ENCODE results near the gene STIM2.

STIM2 gene

DNA sequence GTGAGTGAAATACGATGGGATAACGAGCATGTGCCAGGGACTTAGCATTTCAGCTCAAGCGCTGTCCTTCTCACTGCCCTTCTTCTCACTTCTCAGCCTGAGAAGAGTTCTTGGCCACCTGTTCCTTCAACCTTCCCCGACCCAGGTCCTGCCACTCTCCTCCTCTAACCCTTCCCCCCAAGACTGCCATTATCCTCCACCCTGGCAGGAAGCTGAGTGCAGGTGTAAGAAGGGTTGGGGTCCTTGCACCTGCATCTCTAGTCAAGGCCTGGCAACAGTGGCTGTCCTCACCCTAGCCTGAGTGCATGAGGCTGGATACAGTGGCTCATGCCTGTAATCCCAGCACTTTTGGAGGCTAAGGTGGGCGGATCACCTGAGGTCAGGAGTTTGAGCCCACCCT, 19.9 kb upstream of the STIM2 start:
- no peak overlapping the region for H3K4me3 ChIP-seq (ENCODE audit: severe bottlenecking)
- ATAC-seq (ENCODE audit: low read depth) = no peak
- TF ChIP-seq CTCF (IDR thresholded peaks at IDR 0.05; ENCODE audit: poor library complexity, severe bottlenecking) = no peak

DNA sequence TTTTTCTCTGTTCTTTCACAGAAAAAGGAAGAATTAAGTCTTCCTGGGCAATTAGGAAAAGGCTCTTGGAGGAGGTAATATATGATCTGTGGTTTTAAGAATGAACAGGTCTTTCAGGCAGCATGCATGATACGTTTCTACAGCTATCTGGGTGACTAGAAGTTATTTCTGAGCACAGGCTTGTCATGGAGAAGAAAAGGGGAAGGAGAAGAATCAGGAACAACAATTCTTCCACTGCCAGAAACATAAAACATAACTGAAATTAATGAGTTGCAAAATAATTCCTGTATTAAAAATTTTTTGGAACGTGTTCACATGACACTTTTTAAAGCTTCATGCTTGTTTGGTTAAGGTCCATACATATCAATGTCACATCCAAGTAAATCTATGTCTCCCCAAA, 17.7 kb upstream of the STIM2 start:
- DNase-seq (ENCODE audit: low spot score) = no peak
- Histone ChIP-seq H3K27me3 (ENCODE audit: insufficient read depth, poor library complexity, severe bottlenecking) (no peaks in the 10 kb centered on the region), H3K4me3 (ENCODE audit: severe bottlenecking) (no peak overlapping the region), H3K36me3 (ENCODE audit: low read depth) (no peaks in the 10 kb centered on the region), H3K4me1 (ENCODE audit: insufficient read depth, poor library complexity, severe bottlenecking) (no peaks in the 10 kb centered on the region), H3K9me3 (ENCODE audit: severe bottlenecking) (no peaks in the 10 kb centered on the region), H3K27ac (ENCODE audit: poor library complexity, severe bottlenecking) (no peak overlapping the region)
- ATAC-seq (ENCODE audit: low read depth) = no peak
- TF ChIP-seq CTCF (IDR thresholded peaks at IDR 0.05; ENCODE audit: poor library complexity, severe bottlenecking) = no peak

More for the DNA sequence above, 19.9 kb upstream of the STIM2 start:
- Histone ChIP-seq H3K4me1 (ENCODE audit: insufficient read depth, poor library complexity, severe bottlenecking) (no peaks in the 10 kb centered on the region), H3K9me3 (ENCODE audit: severe bottlenecking) (no peaks in the 10 kb centered on the region), H3K36me3 (ENCODE audit: low read depth) (no peaks in the 10 kb centered on the region), H3K27ac (ENCODE audit: poor library complexity, severe bottlenecking) (no peak overlapping the region), H3K27me3 (ENCODE audit: insufficient read depth, poor library complexity, severe bottlenecking) (no peaks in the 10 kb centered on the region)
- no peak for DNase-seq (ENCODE audit: low spot score)

DNA sequence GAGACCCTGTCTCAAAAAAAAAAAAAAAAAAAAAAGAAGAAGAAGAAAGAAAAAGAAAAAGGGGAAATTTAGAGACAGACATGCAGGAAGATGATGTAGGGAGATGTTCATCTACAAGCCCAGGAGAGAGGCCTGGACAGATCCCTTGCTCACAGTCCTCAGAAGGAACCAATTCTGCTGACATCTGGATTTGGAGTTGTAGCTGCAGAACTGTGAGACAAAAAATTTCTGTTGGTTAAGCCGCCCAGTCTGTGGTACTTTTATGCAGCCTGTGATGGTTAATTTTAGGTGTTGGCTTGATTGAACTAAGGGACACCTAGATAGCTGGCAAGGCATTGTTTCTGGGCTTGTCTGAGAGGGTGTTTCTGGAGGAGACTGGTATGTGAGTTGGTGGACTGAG, 10.1 kb upstream of the STIM2 start:
- H3K9me3 ChIP-seq (ENCODE audit: severe bottlenecking) = no peaks in the 10 kb centered on the region
- no peak for DNase-seq (ENCODE audit: low spot score)
- no peaks in the 10 kb centered on the region for H3K27me3 ChIP-seq (ENCODE audit: insufficient read depth, poor library complexity, severe bottlenecking)
- no peaks in the 10 kb centered on the region for H3K4me1 ChIP-seq (ENCODE audit: insufficient read depth, poor library complexity, severe bottlenecking)
- H3K27ac ChIP-seq (ENCODE audit: poor library complexity, severe bottlenecking) = no peak overlapping the region
- no peaks in the 10 kb centered on the region for H3K36me3 ChIP-seq (ENCODE audit: low read depth)
- no peak for TF ChIP-seq CTCF (IDR thresholded peaks at IDR 0.05; ENCODE audit: poor library complexity, severe bottlenecking)
- no peak for ATAC-seq (ENCODE audit: low read depth)
- H3K4me3 ChIP-seq (ENCODE audit: severe bottlenecking) = no peak overlapping the region

GRCh38 chr4:26851129-26851528, 9.5 kb upstream of the STIM2 start:
- TF ChIP-seq CTCF (IDR thresholded peaks at IDR 0.05; ENCODE audit: poor library complexity, severe bottlenecking) = no peak
- Histone ChIP-seq H3K27ac (ENCODE audit: poor library complexity, severe bottlenecking) (no peak overlapping the region), H3K4me3 (ENCODE audit: severe bottlenecking) (no peak overlapping the region), H3K36me3 (ENCODE audit: low read depth) (no peaks in the 10 kb centered on the region), H3K4me1 (ENCODE audit: insufficient read depth, poor library complexity, severe bottlenecking) (no peaks in the 10 kb centered on the region), H3K27me3 (ENCODE audit: insufficient read depth, poor library complexity, severe bottlenecking) (no peaks in the 10 kb centered on the region), H3K9me3 (ENCODE audit: severe bottlenecking) (no peaks in the 10 kb centered on the region)
- ATAC-seq (ENCODE audit: low read depth) (no peak), DNase-seq (ENCODE audit: low spot score) (no peak)

DNA sequence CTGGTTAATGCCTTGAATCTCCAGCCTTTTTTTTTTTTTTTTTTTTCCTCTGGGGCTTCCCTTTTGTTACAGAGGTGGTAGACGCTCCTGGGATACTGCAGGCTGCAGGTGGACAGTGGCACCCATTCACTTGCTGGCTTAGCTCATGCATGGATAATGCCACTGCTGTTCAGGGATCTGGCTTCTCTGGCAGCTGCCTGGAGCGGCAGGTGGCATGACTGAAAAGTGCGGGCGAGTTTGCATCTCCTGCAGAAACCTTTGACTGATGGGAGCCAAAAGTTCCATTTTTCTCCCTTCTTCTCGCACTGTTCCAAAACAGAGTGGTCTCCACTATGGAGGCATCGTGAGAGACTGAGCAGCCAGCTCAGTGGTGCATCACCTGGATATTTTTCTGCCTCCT, 5.9 kb upstream of the STIM2 start:
- Histone ChIP-seq H3K36me3 (ENCODE audit: low read depth) (no peaks in the 10 kb centered on the region), H3K4me3 (ENCODE audit: severe bottlenecking) (no peak overlapping the region), H3K27me3 (ENCODE audit: insufficient read depth, poor library complexity, severe bottlenecking) (no peaks in the 10 kb centered on the region), H3K27ac (ENCODE audit: poor library complexity, severe bottlenecking) (no peak overlapping the region), H3K9me3 (ENCODE audit: severe bottlenecking) (no peaks in the 10 kb centered on the region), H3K4me1 (ENCODE audit: insufficient read depth, poor library complexity, severe bottlenecking) (peaks cover 4% of the 10 kb centered on the region)
- no peak for TF ChIP-seq CTCF (IDR thresholded peaks at IDR 0.05; ENCODE audit: poor library complexity, severe bottlenecking)
- DNase-seq (ENCODE audit: low spot score) = no peak
- no peak for ATAC-seq (ENCODE audit: low read depth)
